NCI-H1092 treated with DMSO at 0.1 percent for 48 hours (cell line): ENCODE data around the gene SLMAP.

ENCODE experiments used
- DNase-seq: peaks from one replicate; lab custom pipeline; 2025; lab: John Stamatoyannopoulos, UW

SLMAP gene

DNA sequence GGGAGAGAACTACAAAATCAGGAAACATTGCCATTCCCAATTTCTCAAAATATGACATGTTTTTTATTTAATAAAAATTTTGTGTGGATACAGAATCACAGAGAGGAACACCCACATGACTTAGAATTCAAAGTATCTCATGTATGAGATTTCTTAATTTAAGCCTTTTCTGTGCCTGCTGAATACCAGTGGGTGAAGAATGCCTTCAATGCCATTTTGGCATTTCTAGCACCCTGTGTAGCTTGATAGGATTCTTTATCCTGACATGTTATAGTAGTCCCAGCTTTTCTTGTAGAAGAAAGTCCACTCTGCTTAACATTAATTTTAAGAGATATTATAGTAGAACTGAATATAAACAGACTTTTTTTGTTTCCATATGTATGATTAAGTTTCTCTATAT lies 3.1 kb upstream of the SLMAP start:
- no peak for DNase-seq

DNA sequence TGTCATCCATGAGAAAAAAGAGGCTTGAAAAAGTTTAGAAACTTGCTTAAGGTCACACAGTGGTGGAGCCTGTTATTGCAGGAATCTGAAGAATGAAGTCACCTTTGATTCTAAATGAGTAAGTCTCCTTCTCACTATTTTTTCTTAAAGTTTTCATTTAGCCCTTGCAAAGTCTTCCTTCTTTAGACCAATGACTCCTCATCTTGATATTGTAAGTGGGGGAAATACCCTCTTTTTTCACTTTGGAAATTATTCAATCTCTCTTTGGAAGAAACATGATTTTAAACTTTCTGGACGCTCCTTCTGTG lies 787 bp upstream of the SLMAP start:
- DNase-seq: no peak

DNA sequence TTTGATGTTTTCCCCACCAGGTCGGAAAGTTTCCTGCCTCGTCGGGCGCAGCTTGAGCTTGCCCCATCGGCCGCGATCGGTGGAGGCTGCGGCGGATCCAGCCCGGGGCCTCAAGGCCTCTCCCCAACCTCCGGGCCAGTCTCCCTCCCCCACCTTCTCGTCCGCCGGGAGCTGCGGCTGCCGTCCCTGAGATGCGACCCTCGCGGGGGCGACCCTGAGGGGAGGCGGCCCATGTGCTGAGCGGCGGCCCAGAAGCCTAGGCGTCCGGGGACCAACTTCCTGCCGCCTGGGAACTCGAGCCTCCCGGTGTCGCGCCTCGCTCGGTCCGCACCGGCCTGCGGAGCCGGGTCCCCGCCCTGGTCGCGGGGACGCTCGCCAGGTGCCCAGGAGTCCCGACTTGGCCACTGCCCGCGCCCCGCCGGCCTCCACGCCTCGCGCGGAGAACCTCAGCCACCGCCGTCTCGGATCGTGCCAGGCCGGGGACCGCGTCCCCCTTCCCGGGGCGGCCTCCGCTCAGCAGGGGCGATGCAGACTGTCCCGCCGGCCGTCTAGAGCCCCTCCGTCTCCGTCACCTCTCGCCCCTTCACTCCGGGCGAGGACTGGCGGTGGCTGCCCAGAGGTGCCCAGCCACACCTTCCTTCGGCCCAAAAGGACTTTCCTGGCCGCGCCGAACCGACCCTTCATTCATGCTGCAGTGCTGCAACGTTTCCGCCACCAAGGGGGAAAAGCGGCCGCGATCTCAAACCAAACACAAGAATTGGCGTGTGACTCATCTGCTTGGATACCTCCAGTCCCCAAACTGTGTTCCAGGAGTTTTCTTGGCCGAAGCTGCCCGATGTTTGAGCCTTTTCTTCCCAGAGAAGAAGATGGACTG lies 656 bp downstream of the SLMAP start:
- no peak for DNase-seq

DNA sequence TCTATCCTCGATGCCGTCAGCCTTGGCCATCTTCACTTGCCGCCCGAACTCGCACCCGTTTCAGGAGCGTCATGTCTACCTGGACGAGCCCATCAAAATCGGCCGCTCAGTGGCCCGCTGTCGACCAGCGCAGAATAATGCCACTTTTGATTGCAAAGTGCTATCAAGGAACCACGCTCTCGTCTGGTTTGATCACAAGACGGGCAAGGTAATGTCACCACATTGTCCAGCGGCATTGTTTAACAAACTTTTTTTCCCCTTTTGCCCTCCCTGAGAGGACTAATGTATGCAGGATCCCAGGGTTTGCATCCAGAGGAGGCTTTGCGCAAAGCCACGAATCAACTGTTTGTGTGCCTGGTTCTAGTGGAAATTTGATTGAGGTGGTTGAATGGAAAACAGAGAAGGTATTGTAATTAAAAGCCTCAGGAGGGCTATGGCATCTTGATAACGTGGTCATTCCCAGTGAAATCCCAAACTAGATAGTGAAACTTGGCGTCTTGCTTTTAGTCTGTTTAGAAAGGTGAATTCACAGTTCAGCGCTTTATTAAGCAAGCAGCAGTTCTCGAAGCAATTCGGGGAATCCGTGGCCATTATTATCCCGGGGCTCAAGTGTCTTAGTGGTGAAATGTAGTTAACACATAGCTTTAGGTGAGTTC lies 1.7 kb downstream of the SLMAP start:
- no peak for DNase-seq

DNA sequence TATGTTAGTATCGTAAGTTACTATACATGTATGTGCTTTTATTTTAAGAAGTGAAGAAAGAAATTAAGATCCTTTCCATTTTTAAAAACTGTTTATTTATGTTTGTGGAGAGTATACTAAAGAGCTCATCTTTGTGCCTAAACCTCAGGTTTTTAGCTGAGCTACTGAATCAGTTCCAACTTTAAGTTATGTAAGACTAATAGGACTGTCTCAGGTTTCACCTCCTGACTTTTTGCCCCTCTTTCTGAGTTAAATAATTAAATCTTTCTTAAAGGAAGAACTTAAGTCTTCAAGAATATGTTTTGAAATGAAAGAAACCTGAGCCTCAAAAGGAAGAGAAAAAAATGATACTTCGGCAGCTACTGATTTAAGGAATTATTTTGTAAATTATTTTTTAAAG lies 2.6 kb downstream of the SLMAP start:
- DNase-seq: no peak

DNA sequence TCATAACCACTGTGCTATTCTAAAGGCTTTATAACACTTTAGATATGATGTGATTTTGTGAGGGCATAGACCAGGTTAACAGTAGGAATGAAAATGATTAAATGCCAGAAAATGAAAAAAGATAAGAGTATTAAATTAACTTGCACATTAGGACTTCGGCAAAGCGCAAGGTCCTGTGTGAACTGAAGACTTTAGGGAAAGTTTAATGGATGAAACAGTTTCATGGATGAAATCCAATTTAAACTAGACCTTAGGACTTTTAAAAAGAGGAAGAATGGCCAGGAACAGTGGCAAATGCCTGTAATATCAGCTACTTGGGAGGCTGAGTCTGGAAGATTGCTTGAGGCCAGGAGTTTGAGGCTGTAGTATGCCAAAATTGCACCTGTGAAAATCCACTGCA lies 8.7 kb downstream of the SLMAP start:
- DNase-seq: no peak

DNA sequence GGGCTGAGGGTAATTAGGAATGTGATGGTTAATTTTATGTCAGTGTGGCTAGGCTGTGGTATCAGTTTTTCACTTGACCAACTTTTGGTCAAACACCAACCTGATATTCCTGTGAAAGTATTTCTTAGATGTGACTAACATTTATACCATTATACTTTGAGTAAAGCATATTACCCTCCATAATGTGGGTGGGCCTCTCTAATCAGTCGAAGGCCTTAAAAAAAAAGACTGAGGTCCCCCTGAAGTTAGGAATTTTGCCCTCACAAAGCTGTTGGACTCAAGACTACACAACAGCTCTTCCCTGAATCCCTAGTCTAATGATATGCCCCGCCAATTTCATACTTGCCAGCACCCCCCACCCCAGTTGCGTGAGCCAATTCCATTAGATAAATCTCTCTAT lies 12.5 kb downstream of the SLMAP start:
- DNase-seq: no peak

DNA sequence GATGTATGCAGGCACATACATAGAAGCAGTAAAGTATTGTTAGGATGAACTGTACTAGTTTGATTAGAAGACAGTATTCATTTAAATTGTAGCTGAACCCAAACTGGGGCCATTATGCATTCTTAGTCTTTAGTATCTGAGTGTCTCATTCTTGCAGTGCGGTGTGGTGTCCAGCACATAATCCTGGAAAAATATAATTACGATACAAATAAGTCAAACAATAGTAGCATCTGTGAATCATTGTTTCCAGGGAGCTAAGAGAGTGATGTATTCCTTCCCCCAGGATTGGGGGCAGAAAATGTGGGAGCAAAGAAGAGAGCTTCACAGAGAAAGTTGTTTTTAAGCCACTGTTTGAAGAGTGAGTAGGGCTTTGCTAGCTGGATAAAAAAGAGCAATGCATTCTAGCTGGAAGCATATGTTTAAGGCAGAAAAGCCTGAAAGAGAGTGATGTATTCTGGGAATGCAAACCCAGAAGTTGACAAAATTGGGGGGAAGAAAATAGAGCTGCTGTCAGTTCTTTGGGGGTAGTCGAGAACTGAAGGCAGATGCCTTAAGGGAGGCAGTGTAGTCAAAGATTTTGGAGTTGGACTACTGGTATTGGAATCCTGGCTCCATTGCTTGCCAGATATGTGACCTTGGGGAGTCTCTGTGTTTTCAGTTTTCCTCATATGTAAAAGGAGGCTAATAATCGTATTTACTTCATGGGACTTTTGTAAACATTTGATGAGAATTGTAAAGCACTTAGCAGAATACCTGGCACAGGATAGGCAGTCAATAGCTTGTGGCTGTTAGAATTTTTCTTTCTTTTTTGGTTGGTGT lies 14.1 kb downstream of the SLMAP start:
- DNase-seq: no peak

DNA sequence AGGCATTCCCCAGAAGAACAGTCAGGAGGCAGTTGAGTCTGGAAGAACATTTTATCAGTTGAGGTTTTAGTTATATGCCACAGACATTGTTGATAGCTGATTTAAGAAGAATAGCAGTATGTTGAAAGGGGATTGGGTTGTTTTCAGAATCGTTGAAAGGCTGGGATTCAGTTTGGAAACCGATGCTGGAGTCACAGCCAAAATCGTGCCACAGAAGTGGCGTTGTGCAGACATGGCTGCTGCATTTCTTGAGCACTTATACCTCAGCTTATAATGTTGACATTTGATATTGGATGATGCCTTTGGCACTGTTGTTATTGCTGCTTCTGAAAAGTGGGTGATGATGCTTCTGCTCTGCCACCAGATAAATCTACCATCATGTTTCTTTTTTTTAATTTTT lies 16.1 kb downstream of the SLMAP start:
- DNase-seq: no peak

DNA sequence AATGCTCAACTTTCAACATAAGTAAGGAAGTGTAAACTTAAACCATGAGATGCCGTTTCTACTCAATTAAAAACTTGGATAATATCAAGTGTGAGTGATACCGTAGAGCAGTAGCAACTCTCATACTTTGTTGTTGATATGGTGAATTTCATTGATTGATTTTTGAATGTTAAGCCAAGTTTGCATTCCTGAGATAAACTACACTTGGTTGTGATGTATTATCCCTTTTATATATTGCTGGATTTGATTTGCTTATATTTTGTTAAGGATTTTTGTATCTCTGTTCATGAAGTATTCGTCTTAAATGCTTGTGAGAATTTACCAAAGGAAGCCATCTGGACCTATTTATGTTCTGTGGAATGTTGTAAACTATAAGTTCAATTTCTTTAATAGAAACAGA lies 21.7 kb downstream of the SLMAP start:
- no peak for DNase-seq

DNA sequence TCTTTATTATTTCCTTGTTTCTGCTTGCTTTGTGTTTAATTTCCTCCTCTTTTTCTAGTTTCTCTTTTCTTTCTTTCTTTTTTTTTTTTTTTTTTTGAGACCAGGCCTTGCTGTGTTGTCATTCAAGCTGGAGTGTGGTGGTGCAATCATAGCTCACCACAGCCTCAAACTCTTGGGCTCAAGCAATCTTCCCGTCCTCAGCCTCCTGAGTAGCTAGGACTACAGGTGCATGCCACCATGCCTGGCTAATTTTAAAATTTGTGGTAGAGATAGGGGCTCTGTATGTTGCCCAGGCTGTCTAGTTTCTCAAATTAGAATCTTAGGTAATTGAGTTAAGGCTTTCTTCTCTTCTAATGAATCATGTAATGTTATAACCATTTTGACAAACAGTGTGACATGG lies 22.4 kb downstream of the SLMAP start:
- DNase-seq: no peak

DNA sequence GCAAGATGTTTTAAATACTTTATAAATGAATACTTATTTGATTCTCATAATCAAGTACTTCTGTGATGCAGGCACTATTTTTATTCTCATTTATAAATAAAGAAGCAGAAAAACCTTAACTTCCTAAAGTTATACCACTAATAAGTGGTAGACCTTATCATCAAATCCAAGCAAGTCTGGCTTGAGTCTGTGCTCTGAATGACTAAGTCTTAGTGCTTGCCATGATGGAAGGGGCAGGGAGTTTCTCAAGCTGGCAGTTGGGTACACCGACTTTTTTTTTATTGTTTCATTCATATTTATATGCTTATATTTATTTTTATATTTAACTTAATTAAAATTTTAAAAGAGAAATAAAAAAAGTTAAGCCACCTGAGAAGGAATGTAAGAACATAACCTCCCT lies 23.6 kb downstream of the SLMAP start:
- DNase-seq: no peak

DNA sequence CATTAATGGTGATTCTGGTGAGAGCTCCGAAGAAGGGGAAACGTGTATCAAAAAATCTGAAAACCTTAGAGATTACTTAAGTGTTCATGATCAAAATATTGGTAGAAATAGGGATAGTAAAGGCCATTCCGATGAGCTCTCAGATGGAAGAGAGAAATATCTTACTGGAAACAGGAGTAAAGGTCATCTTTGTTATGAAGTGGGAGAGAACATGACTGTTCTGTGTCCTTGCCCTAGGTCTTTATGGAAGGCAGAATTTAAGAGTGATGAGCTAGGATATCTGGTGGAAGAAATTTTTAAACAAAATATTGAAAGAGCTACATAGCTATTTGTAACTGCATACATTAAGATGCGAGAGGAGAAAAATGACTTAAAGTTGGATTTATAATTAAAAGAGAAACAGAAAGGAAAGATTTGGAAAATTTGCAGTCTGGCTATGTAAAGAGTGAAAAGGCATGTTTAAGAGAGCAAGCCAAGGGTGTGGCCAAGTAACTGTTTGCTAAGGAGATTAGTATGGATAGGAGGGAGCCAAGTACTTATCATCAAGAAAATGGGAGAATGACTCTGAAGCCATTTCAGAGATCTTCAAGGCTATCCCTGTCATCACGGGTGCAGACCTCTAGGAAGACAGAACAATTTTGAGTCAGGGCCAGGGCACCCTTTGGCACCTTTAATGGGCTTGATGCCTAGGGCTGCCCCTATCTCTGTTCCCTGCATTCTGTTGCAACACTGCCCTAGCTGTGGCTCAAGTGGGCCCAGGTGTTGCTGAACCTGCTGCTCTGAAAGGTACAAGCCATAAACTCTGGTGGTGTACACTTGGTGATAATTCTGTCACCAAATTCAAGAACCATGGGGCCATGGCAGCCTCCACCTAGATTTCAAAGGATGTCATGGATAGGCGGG lies 27.3 kb downstream of the SLMAP start:
- DNase-seq: no peak

DNA sequence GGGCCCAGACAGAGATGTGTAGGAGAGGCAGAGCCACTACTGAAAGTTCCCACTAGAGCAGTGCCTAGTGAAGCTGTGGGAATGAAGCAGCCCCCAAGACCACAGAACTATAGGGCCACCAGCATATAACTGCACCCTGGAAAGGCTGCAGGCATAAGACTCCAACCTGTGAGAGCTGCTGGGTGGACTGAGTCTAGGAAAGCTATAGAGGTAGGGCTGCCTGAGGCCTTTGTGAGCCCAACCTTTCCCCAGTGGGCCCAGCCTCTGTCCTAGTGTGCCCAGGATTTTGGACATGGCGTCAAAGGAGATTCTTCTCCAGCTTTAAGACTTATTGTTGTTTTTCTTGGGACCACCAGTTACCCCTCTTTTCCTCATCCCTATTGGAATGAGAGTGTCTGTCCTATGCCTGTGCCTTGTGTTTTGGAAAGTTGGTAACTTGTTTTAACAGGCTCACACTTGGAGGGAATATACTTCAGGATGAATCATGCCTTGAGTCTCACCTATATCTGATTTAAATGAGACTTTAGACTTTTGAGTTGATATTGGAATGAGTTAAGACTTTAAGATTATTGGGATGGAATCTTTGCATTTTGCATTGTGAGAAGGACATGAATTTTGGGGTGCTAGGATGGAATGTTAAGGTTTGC lies 28.1 kb downstream of the SLMAP start:
- DNase-seq: no peak

DNA sequence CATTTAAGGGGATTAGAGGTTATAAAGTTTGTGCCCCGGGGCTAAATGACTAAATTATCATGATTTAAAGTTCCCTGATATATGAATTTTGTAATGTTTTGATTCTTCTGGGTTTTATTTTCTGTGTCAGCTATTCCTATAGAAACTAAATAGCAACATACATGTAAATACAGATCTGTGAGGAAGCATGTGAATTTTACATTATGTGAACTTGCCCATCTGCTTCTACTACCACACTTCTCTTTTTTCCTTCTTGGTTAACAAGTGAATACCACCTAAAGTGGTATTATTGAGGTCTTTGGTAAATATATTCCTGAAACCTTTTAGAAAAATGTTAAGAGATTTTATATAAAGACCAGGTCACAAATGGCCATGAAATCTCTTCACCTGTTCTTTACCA lies 29.3 kb downstream of the SLMAP start:
- no peak for DNase-seq

DNA sequence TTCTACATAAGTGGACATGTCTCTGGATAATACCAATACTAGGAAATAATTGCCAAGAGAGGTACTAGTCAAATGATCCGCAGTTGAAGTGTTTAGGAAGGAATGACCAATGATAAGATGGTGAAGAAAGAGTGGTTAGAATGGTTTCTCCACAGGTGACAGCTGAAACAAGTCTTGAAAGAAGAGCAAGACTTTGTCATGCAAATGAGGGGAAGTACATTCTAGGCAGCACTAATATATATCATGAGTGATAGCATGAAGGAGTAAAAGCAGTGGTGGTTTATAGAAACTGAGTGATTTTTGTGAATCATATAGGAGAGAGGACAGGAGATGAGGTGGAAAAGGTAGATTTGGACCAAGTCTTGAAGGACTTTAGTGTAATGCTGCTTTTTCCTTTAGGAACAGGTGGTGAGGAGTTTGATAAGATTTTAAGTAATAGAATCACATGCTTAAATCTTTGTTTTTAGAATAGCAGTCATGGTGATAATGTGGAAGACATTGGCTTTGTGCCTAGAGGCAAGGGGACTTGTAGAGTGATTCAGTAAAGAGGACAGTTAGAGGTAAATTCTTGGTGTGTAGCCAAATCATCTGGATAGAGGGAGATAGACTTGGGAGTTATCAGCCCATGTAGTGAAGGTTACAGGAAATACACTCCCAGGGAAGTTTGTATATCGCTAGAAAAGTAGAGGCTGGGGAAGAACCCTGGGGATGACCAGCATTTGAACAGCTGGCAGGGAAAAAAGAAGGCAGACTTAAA lies 31.9 kb downstream of the SLMAP start:
- DNase-seq: no peak

DNA sequence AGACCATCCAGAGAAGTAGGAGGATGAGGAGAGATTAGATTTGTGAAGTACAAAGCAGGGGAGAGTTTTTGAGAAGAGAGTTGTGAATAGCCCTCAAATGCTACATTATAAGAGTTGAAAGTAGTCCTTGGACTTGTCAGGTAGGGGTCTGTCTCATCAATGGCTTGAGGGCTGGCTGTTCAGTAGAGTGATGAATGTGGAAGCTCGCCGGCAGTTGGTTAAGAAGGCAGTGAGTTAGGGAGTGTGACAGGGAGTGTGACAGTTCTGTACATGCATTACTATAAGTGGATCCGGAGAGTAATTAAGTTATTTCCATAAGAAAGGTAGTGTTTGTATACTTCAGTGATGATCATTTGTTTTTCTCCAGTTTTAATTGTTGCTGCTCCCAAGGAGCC lies 32.5 kb downstream of the SLMAP start:
- no peak for DNase-seq

DNA sequence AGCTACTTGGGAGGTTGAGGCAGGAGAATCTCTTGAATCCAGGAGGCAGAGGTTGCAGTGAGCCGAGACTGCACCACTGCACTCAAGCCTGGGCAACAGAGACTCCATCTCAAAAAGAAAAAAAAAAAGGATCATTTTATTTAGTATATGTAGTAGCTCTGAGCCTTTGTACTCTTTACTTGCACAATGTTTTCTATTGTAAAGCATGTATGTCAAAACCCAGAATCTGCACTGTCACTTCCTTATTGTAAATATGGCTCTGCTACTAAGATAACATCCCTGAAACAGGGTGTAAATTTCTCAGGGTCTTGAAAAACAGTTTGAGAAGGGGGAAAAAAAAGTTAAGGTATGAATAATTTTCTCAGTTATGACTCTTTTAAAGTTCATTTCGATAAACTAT lies 35.1 kb downstream of the SLMAP start:
- no peak for DNase-seq

DNA sequence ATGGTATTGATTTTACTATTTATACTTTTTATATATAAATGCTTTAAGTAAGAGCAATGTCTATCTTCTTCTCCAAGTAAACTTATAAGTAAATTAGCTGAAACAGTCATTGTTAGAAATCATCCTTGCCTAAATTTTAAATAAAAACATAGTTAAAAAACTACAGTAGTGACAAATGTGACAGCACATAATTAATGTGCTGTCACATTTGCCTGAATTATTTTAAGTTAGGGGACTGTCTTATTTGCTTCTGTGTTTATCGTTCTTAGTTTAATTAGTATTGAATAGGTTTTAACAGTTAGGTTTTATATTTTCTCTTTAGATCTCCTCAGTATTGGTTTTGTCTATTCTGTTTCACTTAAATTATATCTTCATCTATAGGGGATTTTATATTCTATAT lies 36.1 kb downstream of the SLMAP start:
- no peak for DNase-seq

DNA sequence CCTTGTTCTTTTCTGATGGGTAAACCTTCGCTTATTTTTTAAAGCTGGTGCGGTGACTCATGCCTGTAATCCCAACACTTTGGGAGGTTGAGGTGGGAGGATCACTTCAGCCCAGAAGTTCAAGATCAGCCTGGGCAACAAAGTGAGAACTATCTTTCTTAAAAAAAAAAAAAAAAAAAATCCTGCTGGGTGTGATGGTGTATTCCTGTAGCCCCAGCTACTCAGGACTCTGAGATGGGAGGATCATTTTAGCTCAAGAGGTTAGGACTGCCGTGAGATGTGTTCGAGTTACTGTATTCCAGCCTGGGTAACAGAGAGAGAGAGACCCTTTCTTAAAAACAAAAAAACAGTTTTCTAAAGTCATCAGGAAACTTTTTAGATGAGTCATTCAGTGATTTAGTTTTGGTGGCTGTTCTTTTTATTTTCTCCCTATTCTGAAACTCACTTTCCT lies 37.7 kb downstream of the SLMAP start:
- DNase-seq: no peak

DNA sequence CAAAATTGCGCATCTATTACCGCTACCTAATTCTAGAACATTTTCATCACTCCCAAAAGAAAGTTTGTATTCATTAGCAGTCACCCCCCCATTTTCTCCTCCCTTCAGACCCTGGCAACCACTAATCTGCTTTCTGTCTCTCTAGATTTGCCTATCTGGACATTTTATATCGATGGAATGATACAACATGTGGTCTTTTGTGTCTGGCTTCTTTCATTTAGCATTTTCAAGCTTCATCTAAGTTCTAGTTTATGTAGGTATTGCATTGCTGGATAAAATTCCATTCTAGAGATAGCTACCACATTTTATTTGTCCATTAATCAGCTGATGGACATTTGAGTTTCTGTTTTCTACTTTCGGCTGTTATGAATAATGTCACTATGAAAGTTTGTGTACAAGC lies 38.4 kb downstream of the SLMAP start:
- DNase-seq: no peak
